Colonic mucosa (tissue), 4 donors: ENCODE data around the gene SEC61A1. TPM values are rescaled to one million over a fixed set of nuclear protein-coding genes. Genes with fewer than 3 reads are reported as not detected.

Source experiments
- DNase-seq: peaks from one replicate; pipeline ENCODE4 v3.0.0-alpha.2; 2020
- H3K27ac ChIP-seq: fragments of 200-600 bp; one replicate; pipeline ENCODE4 v1.8.0; 2021
- H3K27me3 ChIP-seq: fragments of 200-600 bp; one replicate; pipeline ENCODE4 v1.8.0; 2021
- H3K36me3 ChIP-seq: fragments of 200-600 bp; one replicate; pipeline ENCODE4 v1.8.0; 2021
- H3K4me1 ChIP-seq: fragments of 200-600 bp; one replicate; pipeline ENCODE4 v1.8.0; 2021; ENCODE audit warnings: mild to moderate bottlenecking
- H3K4me3 ChIP-seq: fragments of 200-600 bp; one replicate; pipeline ENCODE4 v1.8.0; 2021
- H3K9ac ChIP-seq, 2 donors: one replicate each; pipeline ENCODE4 v1.7.0; 2013; ENCODE audit warnings: control low read depth in 2 of 2, low read depth in 2 of 2, low read length in 2 of 2
- H3K9me3 ChIP-seq: fragments of 200-600 bp; one replicate; pipeline ENCODE4 v1.8.0; 2021
- intact Hi-C: fragments of 100-400 bp; cut with DNase I; formaldehyde crosslinking; loops from one replicate; pipeline ENCODE4 v1.14.1; 2022
- total RNA-seq, 2 donors: library from RNA; stranded (reverse); fragmentation: NEBNext Ultra II Directional in 1 of 2; extraction: Animal tissue kit (Norgen Biotek cat#: 25700) in 1 of 2; gene quantifications; one replicate each; pipeline ENCODE4 v1.2.1, GENCODE V29; 2021
- TF ChIP-seq, protein P1 (sequence below): fragments of 200-600 bp; IDR thresholded peaks from one replicate; pipeline ENCODE4 v1.8.0; 2022; ENCODE audit warnings: antibody characterized with exemption, mild to moderate bottlenecking
- donor health status: healthy.
- donor health status: DM: no; HTN: no; CAD: no.
- donor health status: DM: no; HTN: no; CAD: no.

SEC61A1 gene
- total RNA-seq, 2 donors from 2014 or later: 184 to 250 TPM

DNA sequence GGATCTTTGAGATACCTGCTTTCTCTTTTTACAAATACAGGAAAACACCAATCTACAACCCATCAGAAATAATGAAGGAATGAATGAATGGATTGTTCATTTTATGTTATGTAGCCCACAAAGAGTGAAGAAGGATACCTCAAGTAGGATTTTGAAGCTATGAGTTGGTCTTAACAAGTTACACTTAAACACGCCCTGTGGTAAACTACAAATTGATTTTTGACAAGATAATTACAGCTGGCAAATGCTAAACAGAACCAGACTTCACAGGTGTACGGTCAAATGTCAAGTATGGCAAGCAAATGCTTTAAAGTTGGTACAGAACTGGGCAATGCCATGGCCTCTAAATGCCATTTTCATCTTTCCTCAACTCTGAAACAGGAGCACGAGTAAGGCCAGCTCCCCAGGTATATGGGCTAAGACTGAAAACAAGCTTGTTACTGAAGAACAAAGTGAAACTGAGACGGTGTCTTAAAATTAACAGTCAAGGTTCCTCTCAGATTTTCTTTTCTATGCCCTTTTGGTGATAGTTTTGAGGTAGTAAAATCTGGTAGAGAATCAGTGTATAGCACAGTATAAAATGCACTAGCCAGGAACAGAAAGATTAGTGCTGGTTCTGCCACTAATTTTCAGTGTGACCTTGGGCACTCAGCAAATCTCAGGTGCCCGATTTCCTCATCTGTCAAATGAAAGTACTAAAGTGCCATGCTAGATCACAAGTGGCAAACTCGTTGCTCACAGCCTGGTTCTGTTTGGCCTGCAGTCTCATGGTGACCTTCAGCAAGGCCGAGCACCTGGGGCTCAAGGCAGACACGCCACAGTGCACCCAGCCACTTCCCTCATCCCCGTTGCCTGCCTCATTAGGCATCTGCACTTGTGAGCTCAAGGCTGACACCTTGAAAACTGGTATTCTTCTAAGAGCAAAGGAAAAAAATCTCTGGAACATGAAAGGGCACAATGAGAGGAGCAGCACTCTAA lies 61.9 kb downstream of the SEC61A1 start:
- H3K4me1 ChIP-seq: no peaks in the 10 kb centered on the region
- no peak overlapping the region for H3K4me3 ChIP-seq
- intact Hi-C loops: no loop called here
- H3K27me3 ChIP-seq: no peaks in the 10 kb centered on the region
- TF ChIP-seq, protein P1, sequence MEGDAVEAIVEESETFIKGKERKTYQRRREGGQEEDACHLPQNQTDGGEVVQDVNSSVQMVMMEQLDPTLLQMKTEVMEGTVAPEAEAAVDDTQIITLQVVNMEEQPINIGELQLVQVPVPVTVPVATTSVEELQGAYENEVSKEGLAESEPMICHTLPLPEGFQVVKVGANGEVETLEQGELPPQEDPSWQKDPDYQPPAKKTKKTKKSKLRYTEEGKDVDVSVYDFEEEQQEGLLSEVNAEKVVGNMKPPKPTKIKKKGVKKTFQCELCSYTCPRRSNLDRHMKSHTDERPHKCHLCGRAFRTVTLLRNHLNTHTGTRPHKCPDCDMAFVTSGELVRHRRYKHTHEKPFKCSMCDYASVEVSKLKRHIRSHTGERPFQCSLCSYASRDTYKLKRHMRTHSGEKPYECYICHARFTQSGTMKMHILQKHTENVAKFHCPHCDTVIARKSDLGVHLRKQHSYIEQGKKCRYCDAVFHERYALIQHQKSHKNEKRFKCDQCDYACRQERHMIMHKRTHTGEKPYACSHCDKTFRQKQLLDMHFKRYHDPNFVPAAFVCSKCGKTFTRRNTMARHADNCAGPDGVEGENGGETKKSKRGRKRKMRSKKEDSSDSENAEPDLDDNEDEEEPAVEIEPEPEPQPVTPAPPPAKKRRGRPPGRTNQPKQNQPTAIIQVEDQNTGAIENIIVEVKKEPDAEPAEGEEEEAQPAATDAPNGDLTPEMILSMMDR: no peak
- DNase-seq: no peak
- H3K36me3 ChIP-seq: no peaks in the 10 kb centered on the region
- H3K9me3 ChIP-seq: no peaks in the 10 kb centered on the region
- H3K27ac ChIP-seq: no peak overlapping the region
- H3K9ac ChIP-seq: no peak overlapping the region

Other genes with a start within 250 kb of the SEC61A1 start
- gene MGLL, start 229.9 kb upstream of the SEC61A1 start, total RNA-seq: 100 to 1,000 TPM; 123 to 200 TPM
- 1 to 10 TPM; 3.2 to 4.1 TPM for gene KBTBD12, start 137.2 kb upstream of the SEC61A1 start, total RNA-seq
- 10 to 100 TPM; 16.1 to 48.2 TPM for gene RUVBL1, start 71.4 kb downstream of the SEC61A1 start, total RNA-seq
- 10 to 100 TPM in 1 of 2 donors, 1 to 10 TPM in 1; 8.6 to 16.6 TPM for gene EEFSEC, start 101.0 kb downstream of the SEC61A1 start, total RNA-seq